Activated T-cell treated with anti-CD3 and anti-CD28 coated beads for 24 hours (primary cell): ENCODE data around the gene CTCF.

Experiments used
- DNase-seq: peaks from one replicate; pipeline ENCODE4 v3.0.0-alpha.2; 2020; ENCODE audit warnings: low read depth

CTCF gene

DNA sequence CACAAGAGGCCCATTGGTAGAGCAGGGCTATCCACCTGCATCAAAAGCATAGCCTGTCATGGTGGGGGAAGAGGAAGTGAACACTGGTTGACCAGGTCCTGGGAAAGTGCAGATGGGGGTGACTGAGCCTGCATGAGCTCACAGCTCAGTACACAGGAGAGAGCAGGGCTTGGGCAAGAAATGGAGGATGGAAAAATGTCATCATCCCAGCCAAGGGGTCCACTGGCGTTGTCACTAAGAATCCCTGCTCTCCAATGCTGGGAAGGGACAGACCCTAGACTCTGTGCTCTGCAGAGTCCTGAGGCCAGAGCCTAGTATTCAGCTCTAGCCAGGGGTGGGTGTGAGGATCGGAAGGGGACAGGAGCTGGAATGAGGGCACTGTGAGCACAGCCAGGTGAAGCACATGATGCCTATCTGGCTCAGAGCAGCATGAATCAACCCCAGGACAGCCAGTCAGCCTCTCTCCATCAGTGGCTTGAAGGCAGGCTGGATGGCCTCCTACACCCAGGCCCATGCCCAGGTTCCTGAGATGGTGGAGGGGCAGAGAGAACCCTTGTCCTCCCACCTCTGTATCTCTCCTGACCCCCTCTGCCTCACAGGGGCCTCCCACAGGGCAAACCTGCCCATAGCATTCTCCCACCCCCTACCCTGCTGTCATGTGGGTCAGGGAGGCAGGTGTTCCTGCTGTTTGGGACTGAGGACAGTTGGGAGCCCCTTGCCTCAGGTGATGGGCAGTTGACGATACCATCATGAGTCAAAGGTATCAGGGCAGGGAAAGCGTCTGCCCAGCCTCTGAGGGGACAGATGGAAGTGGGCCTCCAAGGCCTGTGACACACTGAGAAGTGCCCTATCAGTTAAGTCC, 13.8 kb upstream of the CTCF start:
- DNase-seq = no peak

- no peak for DNase-seq
Observed at GRCh38 chr16:67549240-67549639, 13.1 kb upstream of the CTCF start.

DNA sequence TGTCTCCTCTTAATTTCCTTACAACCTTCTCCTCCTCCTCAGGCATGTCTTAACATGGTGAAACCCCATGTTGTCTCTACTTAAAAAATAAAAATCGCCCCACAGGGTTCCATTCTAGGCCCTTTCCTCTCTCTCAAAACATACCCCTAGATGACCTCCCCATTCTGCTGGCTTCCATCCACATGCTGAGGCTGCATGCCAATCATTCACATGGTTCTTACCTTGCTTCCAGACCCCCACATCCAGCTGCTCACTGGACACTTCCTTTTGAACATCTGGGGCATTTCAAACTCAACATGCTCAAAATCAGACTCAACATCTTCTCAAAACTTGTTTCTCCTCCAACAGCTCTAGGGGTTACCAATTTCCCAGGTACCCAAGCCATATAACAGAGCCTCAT, 12.4 kb upstream of the CTCF start:
- no peak for DNase-seq

DNA sequence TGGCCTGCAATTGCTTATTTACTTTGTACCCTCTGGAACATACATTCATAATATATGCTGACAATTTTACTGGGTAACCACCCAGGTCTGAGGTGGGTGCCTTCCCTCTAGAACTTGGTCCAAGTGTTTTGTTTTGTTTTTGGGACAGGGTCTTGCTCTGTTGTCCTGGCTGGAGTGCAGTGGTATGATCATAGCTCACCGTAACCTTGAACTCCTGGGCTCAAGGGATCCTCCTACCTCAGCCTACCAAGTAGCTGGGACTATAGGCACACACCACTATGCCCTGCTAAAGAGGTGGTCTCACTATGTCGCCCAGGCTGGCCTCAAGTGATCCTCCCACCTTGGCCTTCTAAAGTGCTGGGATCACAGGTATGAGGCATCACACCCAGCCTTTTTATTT, 11.2 kb upstream of the CTCF start:
- no peak for DNase-seq

DNA sequence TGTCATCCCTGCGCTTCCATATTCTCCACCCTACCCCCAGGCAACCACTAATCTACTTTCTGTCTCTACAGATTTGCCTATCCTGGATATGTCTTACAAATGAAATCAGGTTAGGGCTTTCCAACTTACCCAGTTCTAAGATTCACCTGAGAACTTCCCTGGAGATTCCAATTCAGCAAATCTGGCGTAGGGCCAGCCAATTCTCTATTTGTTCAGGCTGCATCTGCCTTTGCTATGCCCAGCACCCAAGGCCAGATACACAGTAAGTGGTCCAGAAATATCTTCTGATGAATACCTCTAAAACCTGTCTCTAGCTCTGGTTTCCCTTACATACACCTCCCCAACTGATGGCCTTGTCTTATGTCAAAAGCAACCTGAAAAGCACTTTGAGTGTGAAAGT, 10.4 kb upstream of the CTCF start:
- no peak for DNase-seq

GRCh38 chr16:67552476-67552875, 9.8 kb upstream of the CTCF start:
- no peak for DNase-seq

- DNase-seq = no peak
Observed at GRCh38 chr16:67555795-67556212, 6.5 kb upstream of the CTCF start.

DNA sequence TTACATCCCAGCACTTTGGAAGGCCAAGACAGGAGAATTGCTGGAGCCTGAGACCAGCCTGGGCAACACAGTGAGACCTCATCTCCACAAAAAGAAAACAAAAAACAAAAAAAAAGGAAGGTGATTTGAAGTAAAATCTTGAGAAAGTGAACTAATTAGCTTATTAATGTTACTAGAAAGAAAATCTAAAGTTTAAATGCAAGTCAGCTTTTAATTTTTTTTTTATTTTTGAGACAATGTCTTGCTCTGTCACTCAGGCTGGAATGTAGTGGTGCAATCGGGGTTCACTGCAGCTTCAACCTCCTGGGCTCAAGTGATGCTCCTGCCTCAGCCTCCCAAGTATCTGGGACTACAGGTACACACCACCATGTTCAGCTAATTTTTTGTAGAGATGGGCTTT, 3.5 kb upstream of the CTCF start:
- no peak for DNase-seq

GRCh38 chr16:67560827-67561342, 1.4 kb upstream of the CTCF start:
- no peak for DNase-seq

DNA sequence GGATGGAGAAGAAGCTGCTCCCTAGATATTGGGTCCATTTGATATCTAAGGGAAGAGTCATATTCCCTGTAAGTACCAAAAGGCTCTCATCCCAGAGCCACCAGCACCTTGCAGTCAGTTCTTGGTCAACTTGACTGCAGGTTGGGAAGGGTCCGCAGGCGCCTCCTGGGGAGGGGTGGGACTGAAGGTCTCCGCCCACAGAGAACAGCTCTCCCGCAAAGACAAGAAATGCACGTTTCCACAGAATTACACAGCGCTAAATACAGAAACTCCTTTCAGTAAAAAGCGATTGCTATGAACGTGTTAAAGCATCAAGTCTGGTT, 864 bp upstream of the CTCF start:
- no peak for DNase-seq

GRCh38 chr16:67561824-67562525, 351 bp upstream of the CTCF start:
- peak; percentile 97 for DNase-seq

GRCh38 chr16:67562918-67563707, 787 bp downstream of the CTCF start:
- DNase-seq = peak; percentile 42

GRCh38 chr16:67563708-67564468, 1.6 kb downstream of the CTCF start:
- DNase-seq = peak; percentile 16

- DNase-seq = no peak
Observed at GRCh38 chr16:67565470-67566100, 3.3 kb downstream of the CTCF start.

DNA sequence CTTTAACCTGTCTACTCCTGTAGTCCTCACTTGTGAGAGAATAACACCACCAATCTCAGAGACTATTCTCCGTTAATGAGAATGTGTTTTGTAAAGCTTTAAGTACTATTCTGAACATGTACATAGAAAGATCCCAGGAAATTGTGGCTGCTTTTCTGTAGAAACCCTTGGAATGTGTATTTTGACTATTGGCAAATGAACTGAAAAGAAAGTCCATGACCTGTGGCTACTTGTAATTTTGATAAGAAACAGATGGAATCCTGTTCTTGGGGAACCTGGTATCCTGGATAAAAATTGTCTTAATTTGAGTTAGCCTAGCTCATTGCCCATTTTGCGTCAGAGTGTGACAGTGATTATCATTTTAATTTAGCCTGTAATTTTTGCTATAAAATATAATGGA, 9.1 kb downstream of the CTCF start:
- DNase-seq = no peak

DNA sequence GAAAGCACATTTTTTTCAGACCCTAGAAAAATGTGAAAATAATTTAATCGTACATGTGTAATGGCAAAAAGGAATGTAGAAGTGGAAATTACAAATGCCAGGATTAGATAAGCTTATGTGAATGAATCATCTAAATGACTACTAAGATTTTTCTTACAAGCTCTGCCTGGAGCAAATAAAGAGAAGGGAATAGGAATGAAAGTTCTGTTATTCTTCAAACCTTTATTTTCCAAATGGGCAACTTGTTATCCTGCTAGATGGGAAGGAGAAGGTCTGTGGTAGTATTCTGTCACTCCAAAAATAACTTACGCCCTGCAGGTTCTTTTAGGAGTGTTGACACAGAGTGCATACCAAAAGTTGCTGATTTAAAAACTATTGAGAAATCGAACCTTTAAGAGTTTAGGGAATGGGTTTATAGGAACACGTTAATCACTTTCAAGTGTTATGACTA, 9.7 kb downstream of the CTCF start:
- DNase-seq = no peak

DNA sequence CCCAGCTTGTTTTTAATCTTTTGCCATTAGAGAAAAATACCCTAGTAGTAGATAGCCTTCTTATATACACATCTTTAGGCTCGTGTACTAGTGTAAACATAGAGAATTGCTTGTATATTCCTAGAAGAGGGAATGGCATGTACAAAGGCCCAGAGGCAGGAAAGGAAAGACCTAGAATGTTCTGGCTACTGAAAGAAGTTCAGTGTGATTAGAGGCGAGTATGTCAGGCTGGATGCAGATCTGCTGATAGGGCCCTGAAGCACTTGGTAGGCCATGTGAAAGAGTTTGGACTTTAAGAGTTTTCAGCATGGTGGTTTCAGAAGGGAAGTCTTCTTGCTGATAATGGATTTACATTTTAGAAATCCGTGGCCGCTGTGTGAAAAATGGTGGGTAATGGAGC, 17.4 kb downstream of the CTCF start:
- no peak for DNase-seq

DNA sequence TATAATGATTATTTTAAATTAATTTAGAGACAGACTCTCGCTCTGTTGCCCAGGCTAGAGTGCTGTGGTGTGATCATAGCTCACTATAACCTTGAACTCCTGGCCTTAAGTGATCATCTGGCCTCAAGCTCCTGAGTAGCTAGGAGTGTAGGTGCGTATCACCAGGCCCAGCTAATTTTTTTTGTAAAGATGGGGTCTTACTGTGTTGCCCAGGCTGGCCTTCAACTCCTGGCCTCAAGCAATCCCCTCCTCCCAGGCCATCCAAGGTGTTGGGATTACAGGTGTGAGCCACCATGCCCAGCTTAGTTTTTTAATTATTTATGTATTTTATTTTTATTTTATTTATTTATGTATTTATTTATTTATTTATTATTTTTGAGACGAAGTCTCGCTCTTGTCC, 17.9 kb downstream of the CTCF start:
- no peak for DNase-seq

- DNase-seq = no peak
Observed at GRCh38 chr16:67593288-67593687, 31.0 kb downstream of the CTCF start.

DNA sequence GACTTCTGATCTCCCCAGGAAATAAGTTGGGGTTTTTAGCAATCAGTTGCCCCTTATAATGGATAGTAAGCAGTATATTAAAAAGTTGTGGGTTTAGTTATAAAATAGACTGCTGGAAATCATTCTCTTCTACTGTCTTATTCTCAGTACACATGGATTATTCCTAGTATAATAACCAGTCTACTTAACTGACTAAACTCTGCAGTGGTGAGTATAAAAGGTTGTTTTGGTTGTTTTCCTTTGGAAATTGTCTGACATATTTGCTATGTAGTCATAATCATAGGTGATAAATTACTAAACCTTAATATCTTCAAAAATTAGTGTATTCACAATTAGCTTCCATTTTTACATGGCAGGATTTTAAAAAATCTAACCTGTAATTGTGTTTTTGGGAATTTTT, 31.4 kb downstream of the CTCF start:
- no peak for DNase-seq

DNA sequence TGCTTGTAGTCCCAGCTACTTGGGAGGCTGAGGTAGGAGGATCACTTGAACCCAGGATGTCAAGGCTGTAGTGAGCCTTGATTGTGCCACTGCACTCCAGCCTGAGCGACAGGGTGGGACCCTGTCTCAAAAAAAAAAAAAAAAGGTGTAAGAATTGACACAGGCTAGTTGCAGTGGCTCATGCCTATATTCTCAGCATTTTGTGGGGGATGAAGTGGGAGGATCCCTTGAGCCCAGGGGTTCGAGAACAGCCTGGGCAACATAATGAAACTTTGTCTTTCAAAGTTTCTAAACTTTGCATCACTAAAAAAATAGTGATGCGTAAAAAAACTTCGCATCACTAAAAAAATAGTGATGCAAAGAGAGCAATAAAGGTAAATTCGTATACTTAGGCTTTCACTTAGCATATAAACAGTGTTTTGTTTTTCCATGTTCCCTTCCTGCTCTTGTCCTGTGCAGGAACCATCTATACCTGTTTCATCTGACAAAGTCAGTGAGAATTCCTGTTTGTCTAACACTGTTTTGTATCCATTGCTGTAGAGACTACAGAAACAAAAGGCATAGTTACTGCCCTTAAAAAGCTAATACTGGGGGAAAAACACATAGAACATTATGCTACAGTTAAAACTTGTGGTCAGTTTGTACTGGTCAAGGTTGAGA, 32.1 kb downstream of the CTCF start:
- no peak for DNase-seq
